A549 treated with dexamethasone at 1 μM for 4 hours (cell line): ENCODE measurements around the gene CT45A5. TPM values are rescaled to one million over a fixed set of nuclear protein-coding genes. Genes with fewer than 3 reads are reported as not detected.

Source experiments
- total RNA-seq: library from RNA; stranded (reverse); fragments of 200-300 nt; extraction: Qiagen RNA extraction; gene quantifications from 5 replicates; pipeline ENCODE4 v1.2.3, GENCODE V29; 2022

The CT45A5 gene
- 0.09 to 0.22 TPM in 2 of 5 replicates, not detected in the others for total RNA-seq

GRCh38 chrX:135785403-135785802 lies at the start of gene CT45A5:
TSS of gene CT45A5 (minus strand) at chrX:135785503. CDS start at chrX:135781729, 3,774 bp downstream.

DNA sequence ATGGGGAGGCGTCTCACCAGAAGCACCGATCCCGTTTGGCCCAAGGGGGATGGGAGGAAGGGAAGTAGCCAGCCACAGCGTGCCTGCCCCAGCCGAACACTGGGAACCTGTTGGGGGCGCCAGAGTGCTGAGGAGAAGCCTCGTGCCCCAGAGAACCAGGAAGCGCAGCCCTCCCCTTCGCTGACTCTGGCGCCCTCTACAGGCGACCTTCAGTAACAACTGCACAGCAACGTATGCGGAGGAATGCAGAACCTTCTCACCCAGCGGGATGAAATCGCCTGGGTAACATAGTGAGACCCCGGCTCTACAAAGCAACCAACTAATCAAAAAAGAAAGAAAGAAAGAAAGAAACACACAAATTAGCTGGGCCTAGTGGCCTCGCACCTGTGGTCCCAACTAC lies 34.6 kb upstream of the CT45A5 start, which contains the start of gene CT45A2:
Gene CT45A2 (minus strand): TSS at position 101 of the 400 bp plus-strand sequence. CDS start 3,747 bp downstream, outside the sequence.

DNA sequence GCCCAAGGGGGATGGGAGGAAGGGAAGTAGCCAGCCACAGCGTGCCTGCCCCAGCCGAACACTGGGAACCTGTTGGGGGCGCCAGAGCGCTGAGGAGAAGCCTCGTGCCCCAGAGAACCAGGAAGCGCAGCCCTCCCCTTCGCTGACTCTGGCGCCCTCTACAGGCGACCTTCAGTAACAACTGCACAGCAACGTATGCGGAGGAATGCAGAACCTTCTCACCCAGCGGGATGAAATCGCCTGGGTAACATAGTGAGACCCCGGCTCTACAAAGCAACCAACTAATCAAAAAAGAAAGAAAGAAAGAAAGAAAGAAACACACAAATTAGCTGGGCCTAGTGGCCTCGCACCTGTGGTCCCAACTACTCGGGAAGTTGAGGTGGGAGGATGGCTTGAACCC lies 17.4 kb upstream of the CT45A5 start, which contains the start of gene CT45A6:
Gene CT45A6 (minus strand): TSS at position 101 of the 400 bp plus-strand sequence. CDS start 3,794 bp downstream, outside the sequence.

DNA sequence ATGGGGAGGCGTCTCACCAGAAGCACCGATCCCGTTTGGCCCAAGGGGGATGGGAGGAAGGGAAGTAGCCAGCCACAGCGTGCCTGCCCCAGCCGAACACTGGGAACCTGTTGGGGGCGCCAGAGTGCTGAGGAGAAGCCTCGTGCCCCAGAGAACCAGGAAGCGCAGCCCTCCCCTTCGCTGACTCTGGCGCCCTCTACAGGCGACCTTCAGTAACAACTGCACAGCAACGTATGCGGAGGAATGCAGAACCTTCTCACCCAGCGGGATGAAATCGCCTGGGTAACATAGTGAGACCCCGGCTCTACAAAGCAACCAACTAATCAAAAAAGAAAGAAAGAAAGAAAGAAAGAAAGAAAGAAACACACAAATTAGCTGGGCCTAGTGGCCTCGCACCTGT lies 17.2 kb downstream of the CT45A5 start, which contains the start of gene CT45A3:
Gene CT45A3 (minus strand): TSS at position 101 of the 400 bp plus-strand sequence. CDS start 3,747 bp downstream, outside the sequence.

Other genes with a start within 250 kb of the CT45A5 start
- not detected in 5 replicates for gene CT45A1, start 71.9 kb downstream of the CT45A5 start, total RNA-seq
- gene CT45A3, start 17.3 kb downstream of the CT45A5 start, total RNA-seq, result 0.12 TPM in 1 of 5 replicates, not detected in the others
- not detected in 5 replicates for gene CT45A6, start 17.3 kb upstream of the CT45A5 start, total RNA-seq
- not detected in 5 replicates for gene CT45A2, start 34.5 kb upstream of the CT45A5 start, total RNA-seq
- gene CT45A7, start 51.8 kb upstream of the CT45A5 start, total RNA-seq, result not detected in 5 replicates
- gene CT45A8, start 69.0 kb upstream of the CT45A5 start, total RNA-seq, result not detected in 5 replicates
- not detected in 5 replicates for gene CT45A9, start 86.3 kb upstream of the CT45A5 start, total RNA-seq
- 0.21 to 0.55 TPM (median 0.44 TPM) in 4 of 5 replicates, not detected in the other for gene CT45A10, start 107.9 kb upstream of the CT45A5 start, total RNA-seq
- gene SAGE1, start 108.2 kb upstream of the CT45A5 start, total RNA-seq, result 0.02 to 0.14 TPM (median 0.05 TPM) in 4 of 5 replicates, not detected in the other
- 16.7 to 23.9 TPM (median 20.4 TPM) in 5 replicates for gene MMGT1, start 188.5 kb upstream of the CT45A5 start, total RNA-seq
- gene SLC9A6, start 199.9 kb upstream of the CT45A5 start, total RNA-seq, result 6.9 to 10.1 TPM (median 8.8 TPM) in 5 replicates